Activated CD4-positive, alpha-beta T cell treated with anti-CD3 and anti-CD28 coated beads, Interleukin-10, Interleukin-2, amounts not matched to agents 100 ng/mL and 50 ng/mL, durations not matched to agents 16 hours and 8 hours (primary cell): ENCODE measurements around the gene KCNG3.
A peak's percentile ranks its signal among the peaks of the same experiment; 100 is the strongest.

Experiments
- DNase-seq: peaks from one replicate; pipeline ENCODE4 v3.0.0-alpha.2; 2020

KCNG3 gene, protein sequence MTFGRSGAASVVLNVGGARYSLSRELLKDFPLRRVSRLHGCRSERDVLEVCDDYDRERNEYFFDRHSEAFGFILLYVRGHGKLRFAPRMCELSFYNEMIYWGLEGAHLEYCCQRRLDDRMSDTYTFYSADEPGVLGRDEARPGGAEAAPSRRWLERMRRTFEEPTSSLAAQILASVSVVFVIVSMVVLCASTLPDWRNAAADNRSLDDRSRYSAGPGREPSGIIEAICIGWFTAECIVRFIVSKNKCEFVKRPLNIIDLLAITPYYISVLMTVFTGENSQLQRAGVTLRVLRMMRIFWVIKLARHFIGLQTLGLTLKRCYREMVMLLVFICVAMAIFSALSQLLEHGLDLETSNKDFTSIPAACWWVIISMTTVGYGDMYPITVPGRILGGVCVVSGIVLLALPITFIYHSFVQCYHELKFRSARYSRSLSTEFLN

DNA sequence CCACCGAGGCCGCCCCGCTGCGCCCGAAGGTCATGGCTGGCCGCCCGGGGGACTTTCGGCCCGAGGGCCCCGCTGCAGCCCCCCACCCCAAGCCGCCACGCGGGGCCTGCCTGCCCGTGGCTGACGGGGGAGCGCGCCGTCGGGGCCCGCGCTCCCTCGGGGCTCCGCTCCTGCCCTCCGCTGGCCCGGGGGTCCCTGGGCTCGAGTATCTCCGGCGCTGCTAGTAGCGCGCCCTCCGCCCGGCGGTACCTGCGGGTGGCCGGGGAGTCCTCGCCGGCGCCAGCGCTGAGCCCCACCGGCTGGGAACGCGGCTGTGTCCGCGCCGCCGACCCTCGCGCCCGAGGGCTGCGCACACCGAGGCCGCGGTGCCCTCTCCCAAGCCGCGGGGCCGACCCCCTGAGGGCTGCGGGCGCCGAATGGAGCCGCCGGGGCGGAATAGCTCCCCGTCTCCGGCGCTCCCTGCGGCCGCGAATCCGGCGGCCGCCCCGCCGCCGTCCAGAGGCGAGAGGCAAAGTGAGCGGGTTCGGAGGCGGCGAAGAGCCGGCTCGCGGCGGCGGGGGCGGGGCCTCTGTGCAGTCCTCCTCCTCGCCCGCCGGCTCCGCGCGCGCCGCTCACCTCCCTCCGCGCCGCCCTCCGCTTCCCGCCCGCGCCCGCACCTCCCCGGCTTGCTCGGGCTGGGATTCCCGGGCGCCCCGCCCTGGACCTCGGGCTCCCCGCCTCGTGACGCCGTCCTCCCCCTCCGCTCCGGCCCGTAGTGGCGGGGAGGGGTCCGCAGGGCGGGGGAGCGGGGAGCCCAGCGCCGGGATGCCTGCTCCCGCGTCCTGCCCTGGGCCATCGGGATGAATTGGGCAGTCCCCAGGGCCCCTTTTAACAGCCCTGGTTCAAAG lies at the start of gene KCNG3:
TSS of gene KCNG3 (minus strand) at position 515 of the 887 bp plus-strand sequence. CDS start at position 34, 481 bp downstream.
- peak; percentile 60 for DNase-seq

DNA sequence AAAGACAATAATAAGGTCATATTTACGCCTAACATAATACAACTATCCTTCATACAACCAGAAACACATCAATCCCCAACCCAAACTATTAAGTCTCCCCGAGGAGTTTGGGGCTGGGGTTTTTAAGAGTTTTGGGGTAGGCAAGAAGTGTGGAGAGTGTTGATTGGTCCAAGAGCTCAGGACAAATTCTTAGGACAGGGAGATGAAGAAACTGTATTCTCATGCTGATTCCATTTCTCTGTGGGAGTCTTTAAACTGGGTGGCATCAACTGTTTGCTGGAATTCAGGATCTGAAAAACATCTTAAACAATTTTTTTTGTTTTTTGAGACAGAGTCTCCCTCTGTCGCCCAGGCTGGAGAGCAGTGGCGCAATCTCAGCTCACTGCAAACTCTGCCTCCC lies 49.1 kb upstream of the KCNG3 start:
- DNase-seq = no peak

DNA sequence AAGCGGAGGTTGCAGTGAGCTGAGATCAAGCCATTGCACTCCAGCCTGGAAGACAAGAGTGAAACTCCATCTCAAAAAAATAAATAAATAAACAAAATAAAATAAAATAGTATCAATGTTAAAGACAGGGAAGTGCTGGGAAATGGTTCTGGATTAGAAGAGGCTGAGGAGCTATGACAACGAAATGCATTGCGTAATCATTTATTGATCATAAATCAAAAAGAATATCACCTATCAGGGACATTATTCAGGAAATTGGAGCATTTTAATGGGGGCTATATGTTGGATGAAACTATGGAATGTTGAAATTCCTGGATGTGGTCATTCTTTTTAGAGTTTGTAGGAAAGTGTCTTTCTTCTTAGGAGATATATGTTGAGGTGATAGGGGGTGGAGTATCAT lies 43.7 kb upstream of the KCNG3 start:
- DNase-seq = no peak

DNA sequence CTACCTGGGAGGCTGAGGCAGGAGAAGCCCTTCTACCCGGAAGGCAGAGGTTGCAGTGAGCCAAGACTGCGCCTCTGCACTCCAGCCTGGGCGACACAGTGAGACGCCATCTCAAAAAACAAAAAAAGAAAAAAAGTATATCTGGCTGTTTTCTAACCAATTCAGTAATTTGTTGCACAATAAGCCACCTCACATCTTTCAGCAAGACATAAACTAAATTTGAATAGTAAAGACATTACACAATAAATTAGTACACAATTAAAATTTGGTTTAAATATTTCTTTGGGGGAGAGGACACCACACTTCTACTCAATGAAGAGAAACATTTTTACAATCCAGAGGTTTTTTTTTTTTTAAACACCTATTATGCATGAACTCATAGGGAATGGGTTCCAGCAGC lies 38.6 kb upstream of the KCNG3 start:
- no peak for DNase-seq

DNA sequence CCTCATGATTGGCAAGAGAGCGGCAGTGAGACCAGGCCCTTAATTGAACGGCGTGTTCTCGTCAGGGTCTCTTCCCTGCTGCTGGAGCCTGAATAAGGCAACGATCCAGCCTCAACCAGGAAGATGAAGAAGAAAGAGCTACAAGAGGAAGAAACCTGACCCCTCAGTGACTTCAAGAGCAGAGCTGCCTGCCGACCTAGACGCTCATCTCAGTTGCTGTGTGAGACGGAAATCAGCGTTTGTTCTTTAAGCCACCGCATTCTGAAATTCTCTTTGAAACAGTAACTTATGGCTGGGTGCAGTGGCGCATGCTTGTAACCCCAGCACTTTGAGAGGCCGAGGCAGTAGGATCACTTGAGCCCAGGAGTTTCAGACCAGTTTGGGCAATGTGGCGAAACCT lies 29.6 kb upstream of the KCNG3 start:
- DNase-seq = no peak

DNA sequence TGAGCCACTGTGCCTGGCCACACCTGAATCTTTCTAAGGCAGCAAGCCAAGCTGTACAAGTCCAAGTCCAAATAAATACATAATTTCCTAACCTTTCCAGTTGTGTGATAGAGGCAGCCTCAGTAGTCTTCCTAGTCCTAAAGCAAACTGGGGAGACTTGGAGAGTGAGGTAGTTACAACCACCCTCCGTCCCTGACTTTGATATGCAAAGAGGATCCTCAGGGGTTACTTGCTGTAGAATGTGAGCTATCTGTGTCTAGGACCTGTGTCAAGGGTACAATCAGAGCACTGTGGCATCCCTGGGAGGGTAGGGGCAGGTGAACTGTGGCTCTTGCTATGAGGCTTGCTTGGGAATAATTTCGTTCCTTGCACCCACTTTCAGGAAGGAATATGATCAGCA lies 28.3 kb upstream of the KCNG3 start:
- no peak for DNase-seq

DNA sequence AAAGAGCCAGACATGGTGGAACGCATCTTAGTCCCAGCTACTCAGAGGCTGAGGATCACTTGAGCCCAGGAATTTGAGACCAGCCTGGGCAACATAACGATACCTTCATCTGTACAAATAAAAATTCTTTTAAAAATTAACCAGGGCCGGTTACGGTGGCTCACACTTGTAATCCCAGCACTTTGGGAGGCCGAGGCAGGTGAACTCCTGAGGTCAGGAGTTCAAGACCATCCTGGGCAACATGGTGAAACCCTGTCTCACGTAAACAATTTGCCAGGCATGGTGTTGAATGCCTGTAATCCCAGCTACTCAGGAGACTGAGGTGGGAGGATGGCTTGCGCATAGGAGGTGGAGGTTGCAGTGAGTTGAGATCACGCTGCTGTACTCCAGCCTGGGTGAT lies 25.8 kb upstream of the KCNG3 start:
- no peak for DNase-seq

DNA sequence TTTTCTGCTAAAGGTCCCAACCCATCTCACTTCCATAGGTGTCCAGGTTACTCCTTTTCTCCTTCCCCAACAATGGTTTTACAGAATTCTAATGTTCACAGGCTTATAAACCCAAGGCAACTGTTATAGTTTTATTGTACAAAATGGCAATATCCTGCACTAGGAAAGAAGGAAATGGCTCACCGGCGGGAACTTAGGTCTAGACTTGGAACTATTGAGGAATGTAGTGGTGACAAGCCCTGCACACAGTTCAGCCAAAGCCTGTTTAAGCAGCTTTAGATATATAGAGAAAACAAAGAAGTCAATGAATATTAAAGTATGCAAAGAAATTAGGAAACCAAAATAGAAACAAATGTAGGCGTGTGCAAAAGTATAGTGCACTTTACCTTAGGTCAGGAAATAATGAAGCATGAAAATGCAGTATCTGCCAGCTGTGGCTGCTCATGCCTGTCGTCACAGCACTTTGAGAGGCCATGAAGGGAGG lies 22.7 kb upstream of the KCNG3 start:
- DNase-seq = no peak

DNA sequence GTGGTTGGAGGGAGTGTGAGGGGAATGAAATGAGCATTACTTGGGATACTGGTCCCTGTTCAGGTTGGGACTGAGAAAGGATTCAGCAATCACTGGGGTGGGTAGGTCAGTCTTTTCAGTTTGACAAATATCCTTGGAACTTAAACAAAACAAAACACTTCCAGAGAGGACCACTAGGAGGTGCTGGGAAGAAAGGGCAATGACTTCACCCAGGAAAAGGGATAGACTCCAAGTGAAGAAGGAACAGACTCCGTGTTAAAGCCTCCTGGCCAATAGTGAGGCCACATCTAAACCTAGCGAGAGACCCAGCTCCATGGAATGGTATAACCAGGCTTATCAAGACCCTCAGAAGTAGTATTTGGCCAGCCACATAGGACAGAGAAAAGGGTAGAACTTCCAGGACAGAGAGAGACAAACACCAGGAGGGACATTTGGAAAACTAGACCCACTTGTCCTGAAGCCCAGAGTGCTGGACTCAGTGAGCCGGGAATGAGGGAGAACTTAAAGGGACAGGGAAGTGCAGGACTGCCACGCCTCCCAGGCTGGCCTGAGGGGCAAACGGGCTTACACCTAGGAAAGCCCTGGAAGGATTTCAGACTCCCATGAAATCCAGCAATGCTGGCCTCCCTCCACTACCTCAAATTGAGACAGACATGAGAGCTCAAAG lies 19.6 kb upstream of the KCNG3 start:
- peak; percentile 31 for DNase-seq

DNA sequence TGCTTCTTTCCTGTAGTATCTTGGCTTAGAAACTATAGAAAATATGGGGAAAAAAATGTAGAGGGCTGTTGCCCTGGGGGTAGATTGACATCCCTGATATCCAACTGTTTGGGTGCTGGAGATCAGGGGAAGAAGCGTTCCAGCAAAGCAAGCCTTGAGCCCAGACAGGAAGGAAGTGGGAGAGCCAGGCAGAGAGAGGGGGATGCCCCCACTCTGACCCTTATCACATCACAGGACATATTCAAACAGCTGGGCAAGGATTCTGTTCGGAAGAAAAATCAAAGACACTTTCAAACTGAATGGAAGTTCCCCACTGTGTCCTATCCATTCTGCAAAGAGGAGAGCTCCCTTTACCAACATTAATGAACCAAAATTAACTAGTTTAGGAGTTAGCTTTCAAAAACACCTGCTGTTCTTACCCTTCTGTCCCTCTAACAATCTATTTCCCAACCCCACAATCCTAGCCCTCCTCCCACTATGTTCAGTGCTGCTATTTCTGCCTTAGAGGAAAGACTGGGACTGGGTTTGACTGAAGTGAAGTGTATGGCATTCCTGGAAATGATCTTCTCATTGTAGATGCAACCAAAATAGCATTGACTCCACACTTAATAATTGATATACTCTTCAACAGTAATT lies 16.9 kb upstream of the KCNG3 start:
- no peak for DNase-seq

DNA sequence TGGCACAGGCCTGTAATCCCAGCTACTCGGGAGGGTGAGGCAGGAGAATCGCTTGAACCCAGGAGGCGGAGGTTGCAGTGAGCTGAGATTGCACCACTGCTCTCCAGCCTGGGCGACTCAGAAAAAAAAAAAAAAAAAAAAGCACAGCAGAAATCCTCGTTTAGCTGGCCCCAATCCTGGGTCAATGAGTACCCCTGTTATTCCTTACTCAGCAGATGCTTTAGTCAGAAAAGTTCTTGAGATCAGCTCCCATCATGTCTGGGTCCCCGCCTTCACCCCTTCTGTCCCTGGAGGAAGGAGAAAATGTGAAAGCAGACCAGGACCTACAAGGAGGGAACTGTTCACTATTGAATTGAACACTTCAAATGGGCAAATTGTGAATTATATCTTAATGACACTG lies 16.4 kb upstream of the KCNG3 start:
- DNase-seq = no peak

DNA sequence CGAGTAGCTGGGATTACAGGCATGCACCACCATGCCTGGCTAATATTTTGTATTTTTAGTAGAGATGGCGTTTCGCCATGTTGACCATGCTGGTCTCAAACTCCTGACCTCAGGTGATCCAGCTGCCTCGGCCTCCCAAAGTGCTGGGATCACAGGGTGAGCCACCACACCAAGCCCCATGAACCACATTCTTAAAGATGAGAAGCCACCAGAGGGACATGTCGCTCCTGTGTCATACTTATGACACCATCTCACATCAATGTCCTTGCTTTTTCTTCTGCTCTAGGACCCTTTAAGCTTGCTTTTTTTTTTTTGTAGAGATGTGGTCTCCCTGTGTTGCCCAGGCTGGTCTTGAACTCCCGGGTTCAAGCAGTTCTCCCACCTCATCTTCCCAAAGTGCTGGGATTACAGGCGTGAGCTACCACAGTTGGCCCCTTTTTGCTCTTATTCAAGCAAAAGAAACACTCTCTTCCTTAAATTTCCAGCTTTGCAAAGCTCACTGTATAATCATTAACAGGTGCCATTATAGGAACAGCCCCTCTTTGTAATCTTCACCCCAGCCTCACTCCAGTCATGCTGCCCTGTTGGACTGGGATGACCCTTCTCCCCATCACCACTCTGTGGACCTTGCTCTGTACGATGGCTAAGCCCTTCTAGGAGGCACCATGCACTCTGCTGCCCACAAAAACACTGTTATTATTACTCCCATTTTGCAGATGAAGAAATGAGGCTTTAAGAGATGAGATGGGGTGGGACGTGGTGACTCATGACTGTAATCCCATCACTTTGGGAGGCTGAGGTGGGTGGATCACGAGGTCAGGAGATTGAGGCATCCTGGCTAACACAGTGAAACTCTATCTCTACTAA lies 10.8 kb upstream of the KCNG3 start:
- no peak for DNase-seq

DNA sequence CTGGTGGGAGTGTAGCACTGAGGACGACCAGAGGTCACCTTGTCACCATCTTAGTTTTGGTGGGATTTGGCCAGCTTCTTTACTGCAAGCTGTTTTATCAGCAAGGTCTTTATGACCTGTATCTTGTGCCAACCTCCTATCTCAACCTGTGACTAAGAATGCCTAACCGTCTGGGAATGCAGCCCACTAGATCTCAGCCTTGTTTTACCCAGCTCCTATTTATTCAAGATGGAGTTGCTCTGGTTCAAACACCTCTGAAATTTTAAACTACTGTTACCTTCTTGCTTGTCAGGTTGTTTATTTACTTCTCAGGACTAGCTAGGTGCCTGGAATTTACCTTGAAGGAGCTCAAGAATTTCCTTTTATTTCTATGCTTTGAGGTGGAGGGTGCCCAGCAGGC lies 9.5 kb upstream of the KCNG3 start:
- no peak for DNase-seq

DNA sequence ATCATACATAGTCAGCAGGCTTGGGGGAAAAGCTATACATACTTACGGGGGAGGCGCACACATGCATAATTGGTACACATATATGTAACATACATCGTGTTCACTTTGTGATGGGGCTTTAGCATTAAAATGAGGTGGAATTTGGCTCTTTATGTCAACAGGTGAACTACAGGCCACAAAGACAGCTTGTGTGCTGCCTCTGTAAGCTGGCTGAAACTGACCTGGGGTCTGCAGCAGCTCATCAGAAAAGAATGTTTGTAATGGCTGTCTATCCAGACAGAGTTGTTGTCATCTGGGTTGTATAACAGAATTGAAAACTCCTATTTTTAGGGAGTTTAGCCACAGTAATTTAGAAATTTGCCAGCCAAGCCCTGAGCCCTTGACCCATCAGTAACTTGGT lies 4.7 kb upstream of the KCNG3 start:
- DNase-seq = no peak

DNA sequence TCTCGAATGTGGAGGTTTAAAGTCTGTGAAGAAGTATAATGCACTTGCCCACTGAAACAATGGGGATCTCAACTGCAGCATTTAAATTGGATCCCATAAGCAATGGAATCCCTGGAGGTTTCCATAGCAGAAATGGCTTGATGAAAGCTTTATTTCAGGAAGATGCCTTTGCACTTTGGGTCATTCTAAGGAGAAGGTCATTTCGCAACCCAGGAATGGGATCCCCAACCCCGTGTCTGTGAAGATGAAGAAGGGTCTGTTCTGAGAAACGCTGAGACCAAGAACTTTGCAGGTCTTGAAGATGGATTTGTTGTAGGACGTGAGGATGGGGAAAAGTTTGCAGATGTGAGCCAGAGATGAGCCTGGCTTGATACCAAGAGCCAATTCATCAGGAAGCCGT lies 1.8 kb upstream of the KCNG3 start:
- DNase-seq = no peak

DNA sequence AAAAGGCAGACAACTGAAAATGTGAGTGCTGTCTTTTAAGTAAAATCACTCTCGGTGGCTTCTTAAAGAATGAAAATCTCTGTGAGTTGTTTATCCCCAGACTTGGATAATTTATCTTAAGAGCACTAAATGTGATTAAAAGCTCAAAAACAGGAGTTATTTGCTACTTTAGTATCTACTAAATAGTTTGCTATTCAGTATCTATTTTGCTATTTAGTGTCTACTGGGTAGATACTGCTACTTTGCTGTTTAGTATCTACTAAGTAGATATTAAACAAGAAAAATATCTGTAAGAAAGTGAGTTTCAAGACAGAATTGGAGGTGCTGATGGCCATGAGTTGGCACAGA lies 1.4 kb upstream of the KCNG3 start:
- no peak for DNase-seq

DNA sequence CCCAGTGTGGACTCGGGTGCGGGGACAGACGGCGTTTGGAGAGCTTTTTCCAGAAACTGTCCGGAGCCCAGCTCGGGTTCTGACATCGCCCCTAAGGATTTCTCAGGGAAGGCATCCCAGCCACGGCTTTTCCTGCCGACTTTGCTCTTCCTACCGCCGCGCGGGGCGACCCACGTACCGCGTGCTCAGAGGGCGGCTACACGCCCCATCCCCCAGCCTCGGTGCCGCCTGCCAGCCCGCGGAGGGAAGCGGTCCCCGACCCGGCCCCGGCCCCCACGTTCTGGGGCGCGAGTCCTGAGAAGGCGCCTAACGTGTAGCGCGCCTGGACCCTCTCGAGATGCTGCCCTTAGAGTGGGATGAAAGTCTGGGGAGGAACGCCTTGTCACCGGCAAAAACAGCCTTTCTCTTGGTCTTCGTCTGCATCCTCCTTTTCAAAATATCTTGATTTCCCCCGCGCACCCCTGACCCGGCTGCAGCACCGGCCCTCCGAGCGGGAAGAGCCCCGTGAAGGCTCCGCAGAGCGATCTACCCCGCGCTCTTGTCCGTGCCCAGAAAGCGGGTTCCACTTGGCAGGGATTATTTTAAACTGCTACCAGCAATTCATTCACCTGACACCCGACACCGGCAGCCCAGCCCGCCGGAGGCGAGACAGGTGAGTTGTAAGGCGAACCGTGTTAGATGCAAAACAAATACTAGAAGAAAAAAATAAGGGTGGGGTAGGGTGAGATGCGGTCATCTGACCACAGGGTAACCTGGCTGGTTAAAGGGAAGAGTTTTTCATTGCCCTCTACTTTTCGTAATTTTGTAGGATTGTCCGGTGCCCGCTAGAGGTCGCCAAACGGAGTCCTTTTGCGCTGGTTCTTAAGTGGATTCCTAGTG lies 812 bp upstream of the KCNG3 start:
- DNase-seq = peak; percentile 77

DNA sequence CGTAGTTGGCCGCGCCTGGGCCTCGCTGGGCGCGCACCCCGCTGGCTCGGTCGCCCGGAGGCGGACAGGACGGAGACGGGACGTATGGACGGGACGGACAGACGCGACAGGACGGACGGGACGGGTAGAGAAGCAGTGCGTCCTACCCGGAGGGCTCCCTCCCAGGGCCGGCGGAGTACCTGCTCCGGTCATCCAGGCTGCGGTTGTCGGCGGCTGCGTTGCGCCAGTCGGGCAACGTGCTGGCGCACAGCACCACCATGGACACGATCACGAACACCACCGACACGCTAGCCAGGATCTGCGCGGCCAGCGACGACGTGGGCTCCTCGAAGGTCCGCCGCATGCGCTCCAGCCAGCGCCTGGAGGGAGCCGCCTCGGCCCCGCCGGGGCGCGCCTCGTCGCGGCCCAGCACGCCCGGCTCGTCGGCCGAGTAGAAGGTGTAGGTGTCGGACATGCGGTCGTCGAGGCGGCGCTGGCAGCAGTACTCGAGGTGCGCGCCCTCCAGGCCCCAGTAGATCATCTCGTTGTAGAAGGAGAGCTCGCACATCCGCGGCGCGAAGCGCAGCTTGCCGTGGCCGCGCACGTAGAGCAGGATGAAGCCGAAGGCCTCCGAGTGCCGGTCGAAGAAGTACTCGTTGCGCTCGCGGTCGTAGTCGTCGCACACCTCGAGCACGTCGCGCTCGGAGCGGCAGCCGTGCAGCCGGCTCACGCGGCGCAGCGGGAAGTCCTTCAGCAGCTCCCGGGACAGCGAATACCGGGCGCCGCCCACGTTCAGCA lies 903 bp downstream of the KCNG3 start:
- DNase-seq = peak; percentile 26

DNA sequence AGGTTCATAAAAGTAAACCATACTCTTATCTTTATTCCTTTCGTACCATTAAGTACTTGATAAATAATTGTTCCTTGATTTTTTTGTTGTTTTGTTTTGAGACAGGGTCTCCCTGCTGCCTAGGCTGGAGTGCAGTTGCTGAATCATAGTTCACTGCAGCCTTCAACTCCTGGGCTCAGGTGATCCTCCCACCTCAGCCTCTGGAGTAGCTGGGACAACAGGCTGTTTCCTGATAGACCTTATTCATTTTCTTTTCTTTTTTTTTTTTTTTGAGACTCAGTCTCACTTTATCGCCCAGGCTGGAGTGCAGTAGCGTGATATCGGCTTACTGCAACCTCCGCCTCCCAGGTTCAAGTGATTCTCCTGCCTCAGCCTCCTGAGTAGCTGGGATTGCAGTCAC lies 5.5 kb downstream of the KCNG3 start:
- no peak for DNase-seq
